H1 (cell line): ENCODE results near the gene CDKL1. TPM values are rescaled to one million over a fixed set of nuclear protein-coding genes. Genes with fewer than 3 reads are reported as not detected.

ENCODE experiments used
- CTCF ChIA-PET: fragments of 300-600 bp; sonication (Branson Sonifier 250); formaldehyde crosslinking; loops from one replicate; lab custom pipeline; 2021; ENCODE audit not compliant: partially characterized antibody; lab: Charles Lee
- POLR2A ChIA-PET: fragments of 300-600 bp; sonication (Branson Sonifier 250); formaldehyde crosslinking; loops from one replicate; lab custom pipeline; 2021; ENCODE audit warnings: inconsistent platforms; ENCODE audit not compliant: partially characterized antibody; lab: Charles Lee
- DNase-seq, 2 experiments: peaks; one replicate each; pipeline versions ENCODE4 v3.0.0 to v3.0.0-alpha.2; 2010 to 2022; ENCODE audit warnings: low spot score in 2 of 2, low read depth in 1 of 2, mixed read lengths in 1 of 2
- FAIRE-seq: peaks from 2 replicates; lab custom pipeline; 2011; peaks lifted over from hg19 to GRCh38; lab: Jason Lieb, UNC
- H2AFZ ChIP-seq: 2 replicates; pipeline ENCODE4 v1.8.1; 2012; ENCODE audit warnings: low read length, inconsistent platforms
- H2AK5ac ChIP-seq: 2 replicates; pipeline ENCODE4 v1.6.1; 2013; ENCODE audit warnings: low read depth, low read length
- H2BK120ac ChIP-seq: replicated peaks from 2 replicates; pipeline ENCODE3; 2013; ENCODE audit warnings: low read depth, low read length, inconsistent platforms
- H2BK12ac ChIP-seq: 2 replicates; pipeline ENCODE4 v1.6.1; 2013; ENCODE audit warnings: low read depth, low read length
- H2BK15ac ChIP-seq: 2 replicates; pipeline ENCODE4 v1.6.1; 2013; ENCODE audit warnings: low read length
- H2BK20ac ChIP-seq: 2 replicates; pipeline ENCODE4 v1.6.1; 2013; ENCODE audit warnings: low read length
- H2BK5ac ChIP-seq: 2 replicates; pipeline ENCODE4 v1.6.1; 2013; ENCODE audit warnings: low read depth, low read length
- H3K14ac ChIP-seq: 2 replicates; pipeline ENCODE4 v1.6.1; 2013; ENCODE audit warnings: inconsistent platforms; ENCODE audit not compliant: insufficient read length
- H3K18ac ChIP-seq: 2 replicates; pipeline ENCODE4 v1.6.1; 2013; ENCODE audit warnings: low read length; ENCODE audit errors: extremely low read depth
- H3K23ac ChIP-seq: 2 replicates; pipeline ENCODE4 v1.6.1; 2013; ENCODE audit warnings: inconsistent platforms; ENCODE audit not compliant: insufficient read length
- H3K23me2 ChIP-seq: 2 replicates; pipeline ENCODE4 v1.6.1; 2013; ENCODE audit warnings: low read depth, low read length
- H3K27ac ChIP-seq: 2 replicates; pipeline ENCODE4 v1.6.1; 2011; ENCODE audit warnings: low read depth, low read length, inconsistent platforms
- H3K27me3 ChIP-seq, 4 experiments: replicated peaks in 1 of 4; 1 replicate in 1 of 4; 2 replicates in 3 of 4; pipeline versions ENCODE4 v1.6.1 to v1.8.1; 2011 to 2013; ENCODE audit warnings: low read length in 3 of 4, mild to moderate bottlenecking in 3 of 4, inconsistent platforms in 2 of 4, mixed read lengths in 2 of 4, moderate library complexity in 1 of 4; ENCODE audit not compliant: control insufficient read depth in 3 of 4, insufficient read depth in 3 of 4; ENCODE audit errors: extremely low read depth in 1 of 4
- H3K36me3 ChIP-seq, 4 experiments: 2 replicates each; pipeline versions ENCODE4 v1.6.1 to v1.8.1; 2011 to 2013; ENCODE audit warnings: mild to moderate bottlenecking in 4 of 4, low read length in 3 of 4, moderate library complexity in 2 of 4, control low read depth in 1 of 4, inconsistent platforms in 1 of 4; ENCODE audit not compliant: insufficient read depth in 4 of 4, control insufficient read depth in 2 of 4
- H3K4ac ChIP-seq: replicated peaks from 2 replicates; pipeline ENCODE3; 2013; ENCODE audit warnings: low read length, low read depth, mixed read lengths, inconsistent platforms; ENCODE audit not compliant: insufficient read length
- H3K4me1 ChIP-seq, 4 experiments: replicated peaks in 1 of 4; 1 replicate in 1 of 4; 2 replicates in 3 of 4; pipeline versions ENCODE4 v1.6.1 to v1.8.1; 2011 to 2013; ENCODE audit warnings: low read length in 3 of 4, inconsistent platforms in 2 of 4, mixed read lengths in 1 of 4; ENCODE audit not compliant: insufficient read depth in 4 of 4, control insufficient read depth in 3 of 4
- H3K4me2 ChIP-seq, 2 experiments: 2 replicates each; pipeline versions ENCODE4 v1.6.1 to v1.8.1; 2011 to 2013; ENCODE audit warnings: low read depth in 2 of 2, low read length in 2 of 2, control low read depth in 1 of 2, inconsistent platforms in 1 of 2, mild to moderate bottlenecking in 1 of 2; ENCODE audit not compliant: insufficient read depth in 1 of 2
- H3K4me3 ChIP-seq, 4 experiments: fragments of 200-600, 300-600 bp in 1 of 4; sonication (generic), shearing (Covaris generic), sonication (Bioruptor Twin) in 1 of 4; 2 replicates each; pipeline versions ENCODE4 v1.5.1 to v1.8.1; 2011 to 2016; ENCODE audit warnings: low read length in 4 of 4, low read depth in 3 of 4, control low read depth in 2 of 4, inconsistent platforms in 2 of 4, mild to moderate bottlenecking in 2 of 4, mixed read lengths in 1 of 4, moderate library complexity in 1 of 4; ENCODE audit not compliant: insufficient read depth in 2 of 4; ENCODE audit errors: extremely low read depth in 1 of 4
- H3K56ac ChIP-seq: replicated peaks from 2 replicates; pipeline ENCODE3; 2013; ENCODE audit warnings: low read depth, mild to moderate bottlenecking, mixed read lengths, low read length, inconsistent platforms; ENCODE audit not compliant: insufficient read length
- H3K79me1 ChIP-seq: 2 replicates; pipeline ENCODE4 v1.6.1; 2013; ENCODE audit warnings: low read depth, low read length, control low read depth
- H3K79me2 ChIP-seq, 2 experiments: 2 replicates each; pipeline versions ENCODE4 v1.6.1 to v1.8.1; 2012 to 2013; ENCODE audit warnings: low read length in 2 of 2, mild to moderate bottlenecking in 2 of 2, inconsistent platforms in 1 of 2; ENCODE audit not compliant: insufficient read depth in 2 of 2, control insufficient read depth in 1 of 2
- H3K9ac ChIP-seq, 4 experiments: replicated peaks in 1 of 4; 1 replicate in 1 of 4; 2 replicates in 3 of 4; pipeline versions ENCODE4 v1.6.1 to v1.8.1; 2011 to 2013; ENCODE audit warnings: low read depth in 3 of 4, low read length in 3 of 4, control low read depth in 2 of 4, mild to moderate bottlenecking in 2 of 4, moderate library complexity in 2 of 4, inconsistent platforms in 1 of 4; ENCODE audit errors: extremely low read depth in 1 of 4
- H3K9me3 ChIP-seq, 2 experiments: 2 replicates each; pipeline versions ENCODE4 v1.6.1 to v1.8.1; 2012 to 2013; ENCODE audit warnings: mild to moderate bottlenecking in 2 of 2, moderate library complexity in 2 of 2, control low read depth in 1 of 2, inconsistent platforms in 1 of 2, low read depth in 1 of 2, low read length in 1 of 2, mixed read lengths in 1 of 2; ENCODE audit not compliant: insufficient read depth in 2 of 2
- H4K20me1 ChIP-seq, 2 experiments: replicated peaks in 1 of 2; 2 replicates each; pipeline versions ENCODE3 to v1.8.1; 2011 to 2013; ENCODE audit warnings: inconsistent platforms in 2 of 2, low read length in 2 of 2, mild to moderate bottlenecking in 1 of 2; ENCODE audit not compliant: insufficient read depth in 2 of 2, control insufficient read depth in 1 of 2
- H4K5ac ChIP-seq: 2 replicates; pipeline ENCODE4 v1.6.1; 2013; ENCODE audit warnings: low read length, low read depth, mixed read lengths, inconsistent platforms; ENCODE audit not compliant: insufficient read length
- H4K8ac ChIP-seq: 2 replicates; pipeline ENCODE4 v1.8.0; 2013; ENCODE audit warnings: mild to moderate bottlenecking, moderate library complexity, low read length, inconsistent platforms; ENCODE audit not compliant: insufficient read depth; ENCODE audit errors: extremely low read depth
- H4K91ac ChIP-seq: replicated peaks from 2 replicates; pipeline ENCODE3; 2013; ENCODE audit warnings: low read length, mixed read lengths, inconsistent platforms; ENCODE audit not compliant: insufficient read length
- SUZ12 ChIP-seq: fragments of 200-600 bp; sonication (generic); IDR thresholded peaks from 2 replicates; pipeline ENCODE4 v1.6.1; 2012; ENCODE audit warnings: mild to moderate bottlenecking, inconsistent platforms, low read length, moderate library complexity, mixed read lengths
- TAF7 ChIP-seq: optimal IDR thresholded peaks from 2 replicates; pipeline ENCODE3; 2011; ENCODE audit warnings: low read depth, mild to moderate bottlenecking, inconsistent platforms, low read length, moderate library complexity, borderline replicate concordance
- WGBS, 2 experiments: shearing (Covaris generic) in 1 of 2; methylation state at CpG; one replicate each; pipeline versions ENCODE4 v1.1.6 to v1.1.7; 2013 to 2015; ENCODE audit warnings: low lambda C conversion rate in 2 of 2, mixed read lengths in 2 of 2, inconsistent platforms in 1 of 2, low coverage in 1 of 2, missing lambda C conversion rate in 1 of 2; ENCODE audit not compliant: insufficient replicate concordance in 2 of 2, insufficient coverage in 1 of 2, insufficient read length in 1 of 2; ENCODE audit errors: extremely low coverage in 1 of 2, missing lambda C conversion rate in 1 of 2; 5-methylcytosine and 5-hydroxymethylcytosine counted together
- polyA plus RNA-seq, 7 experiments: library from polyadenylated mRNA; depleted of rRNA in 3 of 7; stranded (reverse) in 5 of 7; unstranded in 2 of 7; fragments of >200 nt in 5 of 7; fragments of 200-250 nt in 2 of 7; gene quantifications; 1 replicate in 5 of 7; 2 replicates in 1 of 7; 4 replicates in 1 of 7; pipeline versions ENCODE4 v1.2.1 to v1.2.3, GENCODE V29; 2011 to 2013; ENCODE audit warnings: missing spikeins in 2 of 7, mixed read lengths in 2 of 7
- total RNA-seq: library from RNA; stranded (reverse); fragmentation: NEBNext Ultra II Directional; extraction: Animal tissue kit (Norgen Biotek cat#: 25700); gene quantifications from 2 replicates; pipeline ENCODE4 v1.2.1, GENCODE V29; 2021

The CDKL1 gene
- total and polyA plus RNA-seq, 2 of the 8 experiments (the other 6 are each of a cell fraction or from before 2014, with no cell fraction given): 1.2 to 2.2 TPM

DNA sequence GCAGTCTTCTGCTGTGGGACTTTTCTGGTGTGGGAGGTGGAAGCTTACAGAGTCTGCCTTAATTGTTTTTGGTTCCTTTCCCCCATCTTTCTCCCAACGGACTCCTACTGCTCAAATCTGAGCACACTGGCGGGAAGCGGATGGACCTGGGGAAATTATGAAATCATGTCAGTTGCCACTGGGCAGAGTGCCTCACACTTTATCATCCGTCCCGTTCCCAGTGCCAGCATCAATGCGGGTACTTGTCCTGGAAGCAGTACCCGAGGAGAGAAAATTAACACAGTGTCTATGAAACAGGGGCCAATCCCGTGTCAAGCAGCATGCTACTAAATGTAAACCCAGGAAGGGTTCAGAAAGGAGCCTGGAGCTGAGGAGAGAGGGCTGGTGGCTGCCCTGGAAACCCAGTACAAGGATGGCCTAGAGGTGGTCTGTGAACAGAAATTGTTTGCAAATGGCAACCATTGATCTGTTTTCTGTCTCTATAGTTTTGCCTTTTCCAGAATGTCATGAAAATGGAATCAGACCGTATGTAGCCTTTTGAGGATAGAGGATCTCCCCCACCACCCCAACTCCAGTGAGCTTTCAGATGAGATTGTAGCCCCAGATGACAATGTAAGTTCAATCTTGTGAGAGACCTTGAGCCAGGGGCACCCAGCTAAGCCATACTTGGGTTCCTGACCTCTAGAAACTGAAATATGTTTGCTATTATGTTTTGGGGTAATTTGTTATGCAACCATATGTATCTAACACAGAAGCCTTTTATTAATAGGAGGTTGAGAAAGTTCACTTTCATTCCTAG lies 908 bp upstream of the CDKL1 start:
- Histone ChIP-seq H3K4me1 (peaks cover 4 to 12% (median 7%) of the 10 kb centered on the region in 4 experiments; a peak in 6 of 7 replicates), H3K18ac (peak overlapping the region; percentile 76), H2BK12ac (0 out of 2 replicates have a peak overlapping the region, but pooled peaks have one; percentile 68), H3K4ac (no peak overlapping the region), H3K4me2 (peak overlapping the region; percentile 84 to 98), H4K91ac (no peak overlapping the region), H3K4me3 (peak overlapping the region; percentile 60 to 75 (median 70); a peak in 7 of 8 replicates), H3K56ac (no peak overlapping the region), H2BK5ac (no peak overlapping the region), H3K27me3 (peaks cover 0 to 14% (median 9%) of the 10 kb centered on the region in 4 experiments; a peak in 4 of 7 replicates), H3K23ac (no peak overlapping the region), H3K23me2 (peaks cover 11% of the 10 kb centered on the region), H3K9me3 (no peaks in the 10 kb centered on the region), H3K79me1 (no peaks in the 10 kb centered on the region), H3K79me2 (no peaks in the 10 kb centered on the region), H2BK120ac (no peak overlapping the region)
- 54% methylated on average over 9 of the region's 9 CpGs; no CpG with 5 or more reads in 1 of the 2 experiments for WGBS, 2 experiments
- POLR2A ChIA-PET: interaction anchor here (0.6 to 3.2 kb wide), 4 partner anchors 15 to 272 kb away, joined by 3 to 10 read pairs (median 8); partner anchors contain the start of genes DMAC2L, L2HGDH, MAP4K5 and SAV1
- TF ChIP-seq SUZ12 (peak; percentile 3; the same call in 1 of the 2 replicates), TAF7 (no peak)
- TF ChIP-seq, all 59 proteins: peak for 1
- H3K9ac ChIP-seq: peak overlapping the region in 3 of 4 experiments; percentile 9 to 64 (median 46); a peak in 3 of 7 replicates
- no peak overlapping the region for H4K5ac ChIP-seq
- no peak overlapping the region for H2BK20ac ChIP-seq
- no peaks in the 10 kb centered on the region for H4K20me1 ChIP-seq
- H2BK15ac ChIP-seq: peak overlapping the region; percentile 48; the same call in 1 of the 2 replicates
- no peak for DNase-seq
- H4K8ac ChIP-seq: 0 out of 2 replicates have a peak overlapping the region, but pooled peaks have one; percentile 36
- H3K36me3 ChIP-seq: no peaks in the 10 kb centered on the region
- H2AK5ac ChIP-seq: no peak overlapping the region
- CTCF ChIA-PET: interaction anchor here (0.7 to 1.3 kb wide), 4 partner anchors 54 to 376 kb away, joined by 3 to 5 read pairs (median 3); no protein-coding TSS in a partner anchor
- H3K27ac ChIP-seq: no peak overlapping the region
- peak overlapping the region; percentile 97 for H2AFZ ChIP-seq
- no peak for FAIRE-seq
- no peak overlapping the region for H3K14ac ChIP-seq
